Measurements from ENCODE around the gene CHSY1. TPM values are rescaled to one million over a fixed set of nuclear protein-coding genes. Genes with fewer than 3 reads are reported as not detected.

CHSY1 gene
- total and polyA plus RNA-seq, 2 of the 13 experiments (the other 11 are each of a cell fraction or from before 2014, with no cell fraction given) = 13.3 to 13.7 TPM

DNA sequence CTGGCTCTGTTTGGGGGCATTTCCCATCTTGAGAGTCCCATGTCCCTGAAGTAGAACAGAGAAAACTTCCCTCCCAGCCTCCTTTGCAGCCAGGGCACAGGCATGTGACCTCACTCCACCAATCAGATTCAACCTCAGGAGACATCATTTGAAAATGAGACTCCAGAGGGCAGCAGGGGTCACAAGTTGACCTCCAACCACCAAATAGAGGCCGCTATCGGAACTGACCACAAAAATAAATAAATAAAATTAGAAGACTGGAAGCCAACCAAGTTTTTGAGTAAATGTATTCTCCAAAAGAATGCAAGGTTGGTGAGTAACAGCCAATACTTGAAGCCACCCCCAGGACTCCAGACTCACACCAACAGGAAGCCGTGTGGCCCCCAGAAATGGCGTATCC, 106.5 kb downstream of the CHSY1 start (continued):
- TF ChIP-seq POGK (CRISPR knock-in tag; conservative IDR thresholded peaks at IDR 0.05) = no peak

- POLR2A ChIA-PET = no interaction called here
- intact Hi-C loops (cut with micrococcal nuclease; ENCODE audit: unreplicated experiment) = no loop called here
- BruUV-seq (replicated peaks) = no TSS peak
Observed at GRCh38 chr15:101143321-101143720, 108.5 kb downstream of the CHSY1 start.

DNA sequence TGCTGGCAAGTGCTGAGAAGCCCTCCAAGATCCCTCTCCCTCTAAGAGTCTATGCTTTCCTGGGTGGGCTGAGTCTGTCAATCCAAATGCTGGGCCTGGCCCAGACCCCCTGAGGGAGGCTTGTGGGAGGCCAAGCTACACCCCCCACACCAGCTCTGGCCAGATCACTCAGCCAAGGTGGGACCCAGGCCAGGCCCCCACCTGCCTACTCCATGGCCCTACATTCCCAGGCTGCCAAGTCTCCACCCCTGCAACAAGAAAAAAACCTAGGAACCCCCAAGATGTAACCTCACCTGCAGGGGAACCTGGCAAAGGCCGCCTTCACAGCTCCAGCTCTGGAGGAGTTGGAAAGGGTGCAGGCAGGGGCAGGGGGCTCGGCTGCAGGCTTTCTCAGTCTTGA, 109.1 kb downstream of the CHSY1 start:
- ChIA-PET POLR2A (no interaction called here), CTCF (ENCODE audit: low intra/inter-chr PET ratio, low total read pairs) (no interaction called here)
- Histone ChIP-seq H4K20me1 (ENCODE audit: insufficient read depth, low read length) (no peaks in the 10 kb centered on the region), H2AFZ (ENCODE audit: low read length) (no peak overlapping the region), H3K36me3 (replicated peaks in 1 of 2; ENCODE audit: control insufficient read depth in 1 of 2, insufficient read depth in 2 of 2, low read length in 2 of 2) (no peaks in the 10 kb centered on the region), H3K27me3 (ENCODE audit: control insufficient read depth in 1 of 2, insufficient read depth in 2 of 2, low read length in 2 of 2) (peaks cover 7 to 11% of the 10 kb centered on the region in 2 experiments; a peak in 4 of 5 replicates), H3K79me2 (ENCODE audit: insufficient read depth, low read length) (no peaks in the 10 kb centered on the region), H3K27ac (ENCODE audit: extremely low read length, insufficient read depth, low read length) (no peak overlapping the region), H3K4me2 (ENCODE audit: low read depth, low read length) (no peak overlapping the region), H3K9me3 (ENCODE audit: low read length) (no peaks in the 10 kb centered on the region), H3K4me3 (replicated peaks in 1 of 3; ENCODE audit: insufficient read depth in 1 of 3, low read depth in 2 of 3, low read length in 3 of 3) (no peak overlapping the region), H3K4me1 (ENCODE audit: insufficient read depth, low read length) (peaks cover 13% of the 10 kb centered on the region), H3K9ac (ENCODE audit: insufficient read depth, low read depth, low read length) (no peak overlapping the region)
- TF ChIP-seq ZKSCAN5 (CRISPR knock-in tag; IDR thresholded peaks at IDR 0.05) (no peak), ZNF660 (CRISPR knock-in tag; IDR thresholded peaks at IDR 0.05; ENCODE audit: borderline replicate concordance, low read depth) (no peak), ZFAT (CRISPR knock-in tag; conservative IDR thresholded peaks at IDR 0.05) (no peak), ZNF251 (CRISPR knock-in tag; IDR thresholded peaks at IDR 0.05) (no peak), SMC3 (IDR thresholded peaks at IDR 0.05; ENCODE audit: low read length) (no peak), JUN (CRISPR knock-in tag; IDR thresholded peaks at IDR 0.05) (no peak), TBL1XR1 (IDR thresholded peaks at IDR 0.05; ENCODE audit: borderline replicate concordance, low read length, partially characterized antibody) (no peak), ZNF282 (IDR thresholded peaks at IDR 0.05; ENCODE audit: partially characterized antibody) (no peak)
- TF ChIP-seq, protein P1, sequence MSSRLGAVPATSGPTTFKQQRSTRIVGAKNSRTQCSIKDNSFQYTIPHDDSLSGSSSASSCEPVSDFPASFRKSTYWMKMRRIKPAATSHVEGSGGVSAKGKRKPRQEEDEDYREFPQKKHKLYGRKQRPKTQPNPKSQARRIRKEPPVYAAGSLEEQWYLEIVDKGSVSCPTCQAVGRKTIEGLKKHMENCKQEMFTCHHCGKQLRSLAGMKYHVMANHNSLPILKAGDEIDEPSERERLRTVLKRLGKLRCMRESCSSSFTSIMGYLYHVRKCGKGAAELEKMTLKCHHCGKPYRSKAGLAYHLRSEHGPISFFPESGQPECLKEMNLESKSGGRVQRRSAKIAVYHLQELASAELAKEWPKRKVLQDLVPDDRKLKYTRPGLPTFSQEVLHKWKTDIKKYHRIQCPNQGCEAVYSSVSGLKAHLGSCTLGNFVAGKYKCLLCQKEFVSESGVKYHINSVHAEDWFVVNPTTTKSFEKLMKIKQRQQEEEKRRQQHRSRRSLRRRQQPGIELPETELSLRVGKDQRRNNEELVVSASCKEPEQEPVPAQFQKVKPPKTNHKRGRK (CRISPR knock-in tag; IDR thresholded peaks at IDR 0.05) = no peak
- no peak for DNase-seq (ENCODE audit: low spot score)
- no TSS peak for BruUV-seq (replicated peaks)
- in situ Hi-C loops (cut with HindIII; ENCODE audit: extremely low pct_ligation_motif_present, low pct_unique_long_range_greater_than_20kb) = no loop called here
- no peak for FAIRE-seq
- intact Hi-C loops (cut with micrococcal nuclease; ENCODE audit: unreplicated experiment) = no loop called here
- 6% methylated on average over 2 of the region's 2 CpGs for WGBS (ENCODE audit: low lambda C conversion rate)
- ATAC-seq = no peak

More at GRCh38 chr15:101143321-101143720, 108.5 kb downstream of the CHSY1 start:
- Histone ChIP-seq H3K4me1 (ENCODE audit: insufficient read depth, low read length) (peaks cover 19% of the 10 kb centered on the region), H3K9ac (ENCODE audit: insufficient read depth, low read depth, low read length) (no peak overlapping the region), H3K9me3 (ENCODE audit: low read length) (no peaks in the 10 kb centered on the region), H4K20me1 (ENCODE audit: insufficient read depth, low read length) (no peaks in the 10 kb centered on the region), H2AFZ (ENCODE audit: low read length) (no peak overlapping the region), H3K4me2 (ENCODE audit: low read depth, low read length) (no peak overlapping the region), H3K79me2 (ENCODE audit: insufficient read depth, low read length) (no peaks in the 10 kb centered on the region), H3K4me3 (replicated peaks in 1 of 3; ENCODE audit: insufficient read depth in 1 of 3, low read depth in 2 of 3, low read length in 3 of 3) (no peak overlapping the region), H3K36me3 (replicated peaks in 1 of 2; ENCODE audit: control insufficient read depth in 1 of 2, insufficient read depth in 2 of 2, low read length in 2 of 2) (no peaks in the 10 kb centered on the region), H3K27ac (ENCODE audit: extremely low read length, insufficient read depth, low read length) (no peak overlapping the region), H3K27me3 (ENCODE audit: control insufficient read depth in 1 of 2, insufficient read depth in 2 of 2, low read length in 2 of 2) (peaks cover 7 to 11% of the 10 kb centered on the region in 2 experiments; a peak in 4 of 5 replicates)
- DNase-seq (ENCODE audit: low spot score) = no peak
- ATAC-seq = no peak
- 18% methylated on average over 5 of the region's 7 CpGs for WGBS (ENCODE audit: low lambda C conversion rate)
- no peak for FAIRE-seq
- CTCF ChIA-PET (ENCODE audit: low intra/inter-chr PET ratio, low total read pairs) = no interaction called here
- in situ Hi-C loops (cut with HindIII; ENCODE audit: extremely low pct_ligation_motif_present, low pct_unique_long_range_greater_than_20kb) = no loop called here
- TF ChIP-seq SP140L (CRISPR knock-in tag; IDR thresholded peaks at IDR 0.05; ENCODE audit: borderline replicate concordance) (no peak), FOXA3 (CRISPR knock-in tag; IDR thresholded peaks at IDR 0.05) (no peak), ZNF234 (CRISPR knock-in tag; conservative IDR thresholded peaks at IDR 0.05) (no peak), RNF2 (conservative IDR thresholded peaks at IDR 0.05; ENCODE audit: low read depth) (no peak)

All from HepG2 (cell line).